Measurements from ENCODE around the gene PCYT1A. TPM values are rescaled to one million over a fixed set of nuclear protein-coding genes. Genes with fewer than 3 reads are reported as not detected.
A peak's percentile ranks its signal among the peaks of the same experiment; 100 is the strongest.

PCYT1A gene
- total and polyA plus RNA-seq, 2 of the 13 experiments (the other 11 are each of a cell fraction or from before 2014, with no cell fraction given) = 26.4 to 45.3 TPM

GRCh38 chr3:196317687-196318467 lies 30.4 kb upstream of the PCYT1A start, which contains the start of gene DYNLT2B (continued):
- TF ChIP-seq NR2F6 (IDR thresholded peaks at IDR 0.05) (no peak), NR2F6 (CRISPR knock-in tag; IDR thresholded peaks at IDR 0.05) (no peak), ZHX1 (CRISPR knock-in tag; IDR thresholded peaks at IDR 0.05; ENCODE audit: low read depth) (peak; percentile 66; the same call in 1 of the 2 replicates), ZNF441 (CRISPR knock-in tag; IDR thresholded peaks at IDR 0.05; ENCODE audit: borderline replicate concordance) (peak; percentile 38; the same call in 1 of the 2 replicates), PHF20 (CRISPR knock-in tag; IDR thresholded peaks at IDR 0.05) (peak; percentile 61; the same call in 1 of the 2 replicates), NR0B2 (CRISPR knock-in tag; IDR thresholded peaks at IDR 0.05) (no peak; the same call in 1 of the 2 replicates), FIP1L1 (IDR thresholded peaks at IDR 0.05; ENCODE audit: borderline replicate concordance, insufficient read depth, low read depth, low read length) (no peak), ZBTB40 (IDR thresholded peaks at IDR 0.05) (no peak), ZBTB40 (CRISPR knock-in tag; IDR thresholded peaks at IDR 0.05) (peak; percentile 83), DDIT3 (CRISPR knock-in tag; IDR thresholded peaks at IDR 0.05) (no peak), DR1 (CRISPR knock-in tag; IDR thresholded peaks at IDR 0.05) (no peak; the same call in 1 of the 2 replicates), SOX13 (IDR thresholded peaks at IDR 0.05) (no peak), SOX13 (CRISPR knock-in tag; conservative IDR thresholded peaks at IDR 0.05 in 1 of 2, IDR thresholded peaks at IDR 0.05 in 1 of 2) (peak in 1 of 2 experiments; percentile 20; a peak in 1 of 4 replicates), KDM6A (CRISPR knock-in tag; IDR thresholded peaks at IDR 0.05; ENCODE audit: low read depth) (no peak), ZNF616 (CRISPR knock-in tag; IDR thresholded peaks at IDR 0.05; ENCODE audit: low read depth) (no peak; the same call in 1 of the 2 replicates)
